ENCODE measurements around the gene DACT1.

DNA sequence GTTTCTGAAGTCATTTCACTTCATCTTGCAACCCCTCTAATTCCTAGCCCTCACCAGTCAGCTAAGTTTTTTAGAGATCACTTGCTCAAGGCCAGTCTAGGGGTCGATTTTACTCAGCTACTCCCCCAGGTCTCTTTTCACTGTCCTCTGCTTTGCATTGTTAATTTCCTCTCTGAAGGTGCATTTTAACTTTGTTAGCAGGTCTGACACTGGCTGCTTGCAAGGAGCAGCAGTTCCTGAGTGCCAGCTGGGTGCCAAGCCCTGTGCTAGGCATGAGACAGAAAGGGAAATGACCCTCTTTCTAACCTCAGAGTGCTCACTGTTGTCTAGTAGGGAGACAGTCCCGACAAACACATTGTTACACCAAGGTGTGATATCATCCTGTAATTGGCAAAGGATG is 17.8 kb upstream of the DACT1 start:
- TF ChIP-seq, protein P1, sequence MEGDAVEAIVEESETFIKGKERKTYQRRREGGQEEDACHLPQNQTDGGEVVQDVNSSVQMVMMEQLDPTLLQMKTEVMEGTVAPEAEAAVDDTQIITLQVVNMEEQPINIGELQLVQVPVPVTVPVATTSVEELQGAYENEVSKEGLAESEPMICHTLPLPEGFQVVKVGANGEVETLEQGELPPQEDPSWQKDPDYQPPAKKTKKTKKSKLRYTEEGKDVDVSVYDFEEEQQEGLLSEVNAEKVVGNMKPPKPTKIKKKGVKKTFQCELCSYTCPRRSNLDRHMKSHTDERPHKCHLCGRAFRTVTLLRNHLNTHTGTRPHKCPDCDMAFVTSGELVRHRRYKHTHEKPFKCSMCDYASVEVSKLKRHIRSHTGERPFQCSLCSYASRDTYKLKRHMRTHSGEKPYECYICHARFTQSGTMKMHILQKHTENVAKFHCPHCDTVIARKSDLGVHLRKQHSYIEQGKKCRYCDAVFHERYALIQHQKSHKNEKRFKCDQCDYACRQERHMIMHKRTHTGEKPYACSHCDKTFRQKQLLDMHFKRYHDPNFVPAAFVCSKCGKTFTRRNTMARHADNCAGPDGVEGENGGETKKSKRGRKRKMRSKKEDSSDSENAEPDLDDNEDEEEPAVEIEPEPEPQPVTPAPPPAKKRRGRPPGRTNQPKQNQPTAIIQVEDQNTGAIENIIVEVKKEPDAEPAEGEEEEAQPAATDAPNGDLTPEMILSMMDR (IDR thresholded peaks at IDR 0.05) = no peak
- TF ChIP-seq POLR2A (IDR thresholded peaks at IDR 0.05) = no peak

Measured in body of pancreas (tissue), 4 donors.